ENCODE data around the gene PLA2G4B.

Gene PLA2G4B

GRCh38 chr15:41879321-41879845 is 40.7 kb downstream of the PLA2G4B start:
- DNase-seq (ENCODE audit: insufficient read length, low spot score) (no peak), FAIRE-seq (no peak)
- TF ChIP-seq PAX5 (IDR thresholded peaks at IDR 0.05; ENCODE audit: insufficient read depth, low read length, severe bottlenecking) (no peak), POU2F2 (IDR thresholded peaks at IDR 0.05; ENCODE audit: low read depth, low read length) (no peak), SPI1 (IDR thresholded peaks at IDR 0.05; ENCODE audit: low read depth, low read length) (no peak), POLR2A (IDR thresholded peaks at IDR 0.05; ENCODE audit: low read depth, low read length) (no peak), TAF1 (IDR thresholded peaks at IDR 0.05; ENCODE audit: low read depth, low read length) (no peak), POLR2AphosphoS5 (IDR thresholded peaks at IDR 0.05; ENCODE audit: low read depth, low read length) (no peak)

GRCh38 chr15:41880156-41880877 is 41.7 kb downstream of the PLA2G4B start:
- no peak for FAIRE-seq
- no peak for TF ChIP-seq SPI1 (IDR thresholded peaks at IDR 0.05; ENCODE audit: low read depth, low read length)
- no peak for TF ChIP-seq PAX5 (IDR thresholded peaks at IDR 0.05; ENCODE audit: insufficient read depth, low read length, severe bottlenecking)
- no peak for TF ChIP-seq TAF1 (IDR thresholded peaks at IDR 0.05; ENCODE audit: low read depth, low read length)
- no peak for TF ChIP-seq POU2F2 (IDR thresholded peaks at IDR 0.05; ENCODE audit: low read depth, low read length)
- TF ChIP-seq POLR2AphosphoS5 (IDR thresholded peaks at IDR 0.05; ENCODE audit: low read depth, low read length), result no peak
- TF ChIP-seq POLR2A (IDR thresholded peaks at IDR 0.05; ENCODE audit: low read depth, low read length), result no peak
- DNase-seq (ENCODE audit: insufficient read length, low spot score), result no peak

GRCh38 chr15:41881086-41881485 is 42.4 kb downstream of the PLA2G4B start:
- TF ChIP-seq TAF1 (IDR thresholded peaks at IDR 0.05; ENCODE audit: low read depth, low read length) (no peak), SPI1 (IDR thresholded peaks at IDR 0.05; ENCODE audit: low read depth, low read length) (no peak), POLR2AphosphoS5 (IDR thresholded peaks at IDR 0.05; ENCODE audit: low read depth, low read length) (no peak), PAX5 (IDR thresholded peaks at IDR 0.05; ENCODE audit: insufficient read depth, low read length, severe bottlenecking) (no peak), POU2F2 (IDR thresholded peaks at IDR 0.05; ENCODE audit: low read depth, low read length) (no peak), POLR2A (IDR thresholded peaks at IDR 0.05; ENCODE audit: low read depth, low read length) (no peak)
- DNase-seq (ENCODE audit: insufficient read length, low spot score) (no peak), FAIRE-seq (no peak)

- FAIRE-seq (no peak), DNase-seq (ENCODE audit: insufficient read length, low spot score) (no peak)
- TF ChIP-seq POLR2A (IDR thresholded peaks at IDR 0.05; ENCODE audit: low read depth, low read length) (no peak), PAX5 (IDR thresholded peaks at IDR 0.05; ENCODE audit: insufficient read depth, low read length, severe bottlenecking) (no peak), POU2F2 (IDR thresholded peaks at IDR 0.05; ENCODE audit: low read depth, low read length) (no peak), POLR2AphosphoS5 (IDR thresholded peaks at IDR 0.05; ENCODE audit: low read depth, low read length) (no peak), TAF1 (IDR thresholded peaks at IDR 0.05; ENCODE audit: low read depth, low read length) (no peak), SPI1 (IDR thresholded peaks at IDR 0.05; ENCODE audit: low read depth, low read length) (no peak)
Observed at GRCh38 chr15:41881550-41881919, 42.9 kb downstream of the PLA2G4B start.

GRCh38 chr15:41881920-41882688 is 43.5 kb downstream of the PLA2G4B start:
- no peak for DNase-seq (ENCODE audit: insufficient read length, low spot score)
- no peak for TF ChIP-seq PAX5 (IDR thresholded peaks at IDR 0.05; ENCODE audit: insufficient read depth, low read length, severe bottlenecking)
- TF ChIP-seq POLR2AphosphoS5 (IDR thresholded peaks at IDR 0.05; ENCODE audit: low read depth, low read length), result no peak
- no peak for TF ChIP-seq SPI1 (IDR thresholded peaks at IDR 0.05; ENCODE audit: low read depth, low read length)
- TF ChIP-seq TAF1 (IDR thresholded peaks at IDR 0.05; ENCODE audit: low read depth, low read length), result no peak
- no peak for TF ChIP-seq POLR2A (IDR thresholded peaks at IDR 0.05; ENCODE audit: low read depth, low read length)
- TF ChIP-seq POU2F2 (IDR thresholded peaks at IDR 0.05; ENCODE audit: low read depth, low read length), result no peak
- FAIRE-seq, result no peak

- DNase-seq (ENCODE audit: insufficient read length, low spot score) (no peak), FAIRE-seq (no peak)
- TF ChIP-seq SPI1 (IDR thresholded peaks at IDR 0.05; ENCODE audit: low read depth, low read length), result no peak
- TF ChIP-seq TAF1 (IDR thresholded peaks at IDR 0.05; ENCODE audit: low read depth, low read length), result no peak
- TF ChIP-seq PAX5 (IDR thresholded peaks at IDR 0.05; ENCODE audit: insufficient read depth, low read length, severe bottlenecking), result no peak
- no peak for TF ChIP-seq POLR2A (IDR thresholded peaks at IDR 0.05; ENCODE audit: low read depth, low read length)
- TF ChIP-seq POLR2AphosphoS5 (IDR thresholded peaks at IDR 0.05; ENCODE audit: low read depth, low read length), result no peak
- TF ChIP-seq POU2F2 (IDR thresholded peaks at IDR 0.05; ENCODE audit: low read depth, low read length), result no peak
Observed at GRCh38 chr15:41882689-41883483, 44.2 kb downstream of the PLA2G4B start.

GRCh38 chr15:41883484-41883825 is 44.8 kb downstream of the PLA2G4B start:
- TF ChIP-seq POU2F2 (IDR thresholded peaks at IDR 0.05; ENCODE audit: low read depth, low read length) (no peak), TAF1 (IDR thresholded peaks at IDR 0.05; ENCODE audit: low read depth, low read length) (no peak), SPI1 (IDR thresholded peaks at IDR 0.05; ENCODE audit: low read depth, low read length) (no peak), PAX5 (IDR thresholded peaks at IDR 0.05; ENCODE audit: insufficient read depth, low read length, severe bottlenecking) (no peak), POLR2A (IDR thresholded peaks at IDR 0.05; ENCODE audit: low read depth, low read length) (no peak), POLR2AphosphoS5 (IDR thresholded peaks at IDR 0.05; ENCODE audit: low read depth, low read length) (no peak)
- FAIRE-seq (no peak), DNase-seq (ENCODE audit: insufficient read length, low spot score) (no peak)

- DNase-seq (ENCODE audit: insufficient read length, low spot score) (no peak), FAIRE-seq (no peak)
- TF ChIP-seq POLR2A (IDR thresholded peaks at IDR 0.05; ENCODE audit: low read depth, low read length) (no peak), POLR2AphosphoS5 (IDR thresholded peaks at IDR 0.05; ENCODE audit: low read depth, low read length) (no peak), SPI1 (IDR thresholded peaks at IDR 0.05; ENCODE audit: low read depth, low read length) (no peak), POU2F2 (IDR thresholded peaks at IDR 0.05; ENCODE audit: low read depth, low read length) (no peak), PAX5 (IDR thresholded peaks at IDR 0.05; ENCODE audit: insufficient read depth, low read length, severe bottlenecking) (no peak), TAF1 (IDR thresholded peaks at IDR 0.05; ENCODE audit: low read depth, low read length) (no peak)
Observed at GRCh38 chr15:41884458-41884857, 45.8 kb downstream of the PLA2G4B start.

Measured in GM12891 (cell line).